K562 (cell line): ENCODE measurements around the gene FOXI1. TPM values are rescaled to one million over a fixed set of nuclear protein-coding genes. Genes with fewer than 3 reads are reported as not detected.
A peak's percentile ranks its signal among the peaks of the same experiment; 100 is the strongest.

Experiments
- FOSL1 ChIP-seq: fragments of 200-800 bp; sonication (Bioruptor generic); conservative IDR thresholded peaks from 2 replicates; pipeline ENCODE4 v1.6.1; 2016; ENCODE audit warnings: missing genetic modification characterization, missing compliant biosample characterization
- MAFK ChIP-seq: IDR thresholded peaks from 2 replicates; pipeline ENCODE4 v1.6.1; 2011; ENCODE audit warnings: low read length, improper control_type of control experiment
- MYC ChIP-seq, 2 experiments: fragments of 250-450 bp in 1 of 2; sonication (Bioruptor Pico) in 1 of 2; IDR thresholded peaks; 2 replicates each; pipeline versions ENCODE4 v1.5.1 to v1.6.1; 2012 to 2021; ENCODE audit warnings: low read depth in 2 of 2, borderline replicate concordance in 1 of 2, improper control_type of control experiment in 1 of 2, low read length in 1 of 2, mild to moderate bottlenecking in 1 of 2, moderate library complexity in 1 of 2
- NCOA6 ChIP-seq: fragments of 450-650 bp; IDR thresholded peaks from 2 replicates; pipeline ENCODE4 v1.6.1; 2017; ENCODE audit warnings: mild to moderate bottlenecking
- NFE2L1 ChIP-seq: fragments of 450-650 bp; IDR thresholded peaks from 2 replicates; pipeline ENCODE4 v1.6.1; 2016; ENCODE audit warnings: missing genetic modification characterization, low read depth, mild to moderate bottlenecking, missing compliant biosample characterization, moderate library complexity, borderline replicate concordance
- POLR2AphosphoS5 ChIP-seq: IDR thresholded peaks from 2 replicates; pipeline ENCODE4 v1.6.1; 2011; ENCODE audit warnings: mild to moderate bottlenecking, low read depth, low read length, moderate library complexity; ENCODE audit not compliant: control insufficient read depth, insufficient read depth
- polyA plus RNA-seq, 8 experiments: library from polyadenylated mRNA; depleted of rRNA in 4 of 8; stranded (reverse) in 5 of 8; unstranded in 3 of 8; fragments of >200 nt; fragmentation: Nextera tagmentation in 2 of 8; fragmentation: Illumina TruSeq in 1 of 8; extraction: Ambion mirVana in 2 of 8; extraction: Trizol in 1 of 8; gene quantifications; 2 replicates each; pipeline versions ENCODE4 v1.2.1 to v1.2.3, GENCODE V29; 2011 to 2014; ENCODE audit warnings: inconsistent platforms in 1 of 8, missing spikeins in 1 of 8
- total RNA-seq, 7 experiments: library from RNA; depleted of rRNA in 6 of 7; stranded (reverse); fragments of >200 nt in 6 of 7; fragmentation: Illumina TruSeq in 2 of 7; extraction: Trizol in 2 of 7; gene quantifications; 2 replicates each; pipeline versions ENCODE4 v1.2.1 to v1.2.3, GENCODE V29; 2011 to 2021; ENCODE audit warnings: low replicate concordance in 1 of 7
- TF ChIP-seq, protein P1 (sequence below): fragments of 450-650 bp; IDR thresholded peaks from 2 replicates; pipeline ENCODE4 v1.7.1; 2018; ENCODE audit warnings: mild to moderate bottlenecking, low read depth; ENCODE audit not compliant: partially characterized antibody
- TF ChIP-seq, protein P2 (sequence below): fragments of 250-450 bp; sonication (Bioruptor Pico); IDR thresholded peaks from 2 replicates; pipeline ENCODE4 v1.5.0; 2022; ENCODE audit warnings: mild to moderate bottlenecking
- TF ChIP-seq, protein P3 (sequence below), 2 experiments: fragments of 150-350 bp in 1 of 2; IDR thresholded peaks; 2 replicates each; pipeline ENCODE4 v1.6.1; 2012 to 2016; ENCODE audit warnings: low read depth in 2 of 2, low read length in 2 of 2, mild to moderate bottlenecking in 1 of 2, moderate library complexity in 1 of 2
- TF ChIP-seq, protein P4 (sequence below): sonication (generic); formaldehyde crosslinking; IDR thresholded peaks from 2 replicates; pipeline ENCODE4 v1.8.1; 2023; ENCODE audit warnings: missing genetic modification reagents, mild to moderate bottlenecking, borderline replicate concordance

FOXI1 gene
- total and polyA plus RNA-seq, 9 of the 15 experiments (the other 6 are each of a cell fraction or from before 2014, with no cell fraction given) = not detected

DNA sequence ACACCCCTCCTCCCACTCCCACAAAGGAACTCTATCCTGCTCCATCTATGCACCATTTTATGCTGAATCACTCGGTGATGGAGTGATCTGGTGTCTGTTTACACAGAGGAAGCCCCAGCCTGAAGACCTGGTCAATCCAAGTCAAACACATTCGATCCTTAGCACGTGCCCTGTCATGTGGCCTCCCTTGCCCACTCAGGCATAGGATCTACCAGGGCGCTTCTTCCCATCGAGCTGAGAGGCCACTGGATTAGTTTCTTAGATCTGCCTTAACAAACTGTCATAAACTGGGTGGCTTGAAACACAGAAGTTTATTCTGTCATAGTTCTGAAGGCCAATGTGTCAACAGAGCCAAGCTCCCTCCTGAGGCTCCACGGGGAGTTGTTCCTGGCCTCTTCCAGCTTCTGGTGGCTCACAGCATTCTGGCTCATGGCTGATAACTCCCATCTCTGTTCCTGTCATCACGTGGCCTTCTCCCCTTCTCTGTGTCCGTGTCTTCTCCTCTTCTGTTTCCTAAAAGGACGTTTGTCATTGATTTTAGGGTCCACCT, 34.2 kb downstream of the FOXI1 start (continued):
- TF ChIP-seq, protein P1, sequence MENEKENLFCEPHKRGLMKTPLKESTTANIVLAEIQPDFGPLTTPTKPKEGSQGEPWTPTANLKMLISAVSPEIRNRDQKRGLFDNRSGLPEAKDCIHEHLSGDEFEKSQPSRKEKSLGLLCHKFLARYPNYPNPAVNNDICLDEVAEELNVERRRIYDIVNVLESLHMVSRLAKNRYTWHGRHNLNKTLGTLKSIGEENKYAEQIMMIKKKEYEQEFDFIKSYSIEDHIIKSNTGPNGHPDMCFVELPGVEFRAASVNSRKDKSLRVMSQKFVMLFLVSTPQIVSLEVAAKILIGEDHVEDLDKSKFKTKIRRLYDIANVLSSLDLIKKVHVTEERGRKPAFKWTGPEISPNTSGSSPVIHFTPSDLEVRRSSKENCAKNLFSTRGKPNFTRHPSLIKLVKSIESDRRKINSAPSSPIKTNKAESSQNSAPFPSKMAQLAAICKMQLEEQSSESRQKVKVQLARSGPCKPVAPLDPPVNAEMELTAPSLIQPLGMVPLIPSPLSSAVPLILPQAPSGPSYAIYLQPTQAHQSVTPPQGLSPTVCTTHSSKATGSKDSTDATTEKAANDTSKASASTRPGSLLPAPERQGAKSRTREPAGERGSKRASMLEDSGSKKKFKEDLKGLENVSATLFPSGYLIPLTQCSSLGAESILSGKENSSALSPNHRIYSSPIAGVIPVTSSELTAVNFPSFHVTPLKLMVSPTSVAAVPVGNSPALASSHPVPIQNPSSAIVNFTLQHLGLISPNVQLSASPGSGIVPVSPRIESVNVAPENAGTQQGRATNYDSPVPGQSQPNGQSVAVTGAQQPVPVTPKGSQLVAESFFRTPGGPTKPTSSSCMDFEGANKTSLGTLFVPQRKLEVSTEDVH = no peak
- TF ChIP-seq, protein P2, sequence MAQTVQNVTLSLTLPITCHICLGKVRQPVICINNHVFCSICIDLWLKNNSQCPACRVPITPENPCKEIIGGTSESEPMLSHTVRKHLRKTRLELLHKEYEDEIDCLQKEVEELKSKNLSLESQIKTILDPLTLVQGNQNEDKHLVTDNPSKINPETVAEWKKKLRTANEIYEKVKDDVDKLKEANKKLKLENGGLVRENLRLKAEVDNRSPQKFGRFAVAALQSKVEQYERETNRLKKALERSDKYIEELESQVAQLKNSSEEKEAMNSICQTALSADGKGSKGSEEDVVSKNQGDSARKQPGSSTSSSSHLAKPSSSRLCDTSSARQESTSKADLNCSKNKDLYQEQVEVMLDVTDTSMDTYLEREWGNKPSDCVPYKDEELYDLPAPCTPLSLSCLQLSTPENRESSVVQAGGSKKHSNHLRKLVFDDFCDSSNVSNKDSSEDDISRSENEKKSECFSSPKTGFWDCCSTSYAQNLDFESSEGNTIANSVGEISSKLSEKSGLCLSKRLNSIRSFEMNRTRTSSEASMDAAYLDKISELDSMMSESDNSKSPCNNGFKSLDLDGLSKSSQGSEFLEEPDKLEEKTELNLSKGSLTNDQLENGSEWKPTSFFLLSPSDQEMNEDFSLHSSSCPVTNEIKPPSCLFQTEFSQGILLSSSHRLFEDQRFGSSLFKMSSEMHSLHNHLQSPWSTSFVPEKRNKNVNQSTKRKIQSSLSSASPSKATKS (CRISPR knock-in tag) = no peak
- TF ChIP-seq, protein P3, sequence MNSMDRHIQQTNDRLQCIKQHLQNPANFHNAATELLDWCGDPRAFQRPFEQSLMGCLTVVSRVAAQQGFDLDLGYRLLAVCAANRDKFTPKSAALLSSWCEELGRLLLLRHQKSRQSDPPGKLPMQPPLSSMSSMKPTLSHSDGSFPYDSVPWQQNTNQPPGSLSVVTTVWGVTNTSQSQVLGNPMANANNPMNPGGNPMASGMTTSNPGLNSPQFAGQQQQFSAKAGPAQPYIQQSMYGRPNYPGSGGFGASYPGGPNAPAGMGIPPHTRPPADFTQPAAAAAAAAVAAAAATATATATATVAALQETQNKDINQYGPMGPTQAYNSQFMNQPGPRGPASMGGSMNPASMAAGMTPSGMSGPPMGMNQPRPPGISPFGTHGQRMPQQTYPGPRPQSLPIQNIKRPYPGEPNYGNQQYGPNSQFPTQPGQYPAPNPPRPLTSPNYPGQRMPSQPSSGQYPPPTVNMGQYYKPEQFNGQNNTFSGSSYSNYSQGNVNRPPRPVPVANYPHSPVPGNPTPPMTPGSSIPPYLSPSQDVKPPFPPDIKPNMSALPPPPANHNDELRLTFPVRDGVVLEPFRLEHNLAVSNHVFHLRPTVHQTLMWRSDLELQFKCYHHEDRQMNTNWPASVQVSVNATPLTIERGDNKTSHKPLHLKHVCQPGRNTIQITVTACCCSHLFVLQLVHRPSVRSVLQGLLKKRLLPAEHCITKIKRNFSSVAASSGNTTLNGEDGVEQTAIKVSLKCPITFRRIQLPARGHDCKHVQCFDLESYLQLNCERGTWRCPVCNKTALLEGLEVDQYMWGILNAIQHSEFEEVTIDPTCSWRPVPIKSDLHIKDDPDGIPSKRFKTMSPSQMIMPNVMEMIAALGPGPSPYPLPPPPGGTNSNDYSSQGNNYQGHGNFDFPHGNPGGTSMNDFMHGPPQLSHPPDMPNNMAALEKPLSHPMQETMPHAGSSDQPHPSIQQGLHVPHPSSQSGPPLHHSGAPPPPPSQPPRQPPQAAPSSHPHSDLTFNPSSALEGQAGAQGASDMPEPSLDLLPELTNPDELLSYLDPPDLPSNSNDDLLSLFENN (IDR thresholded peaks at IDR 0.05; ENCODE audit: low read depth in 2 of 2, low read length in 2 of 2) = no peak
- no peak for TF ChIP-seq NCOA6
- peak; percentile 52 for TF ChIP-seq MYC (IDR thresholded peaks at IDR 0.05; ENCODE audit: low read depth, low read length)
- TF ChIP-seq MYC (CRISPR knock-in tag; IDR thresholded peaks at IDR 0.05; ENCODE audit: borderline replicate concordance, low read depth) = no peak
- TF ChIP-seq NFE2L1 (tag) = 0 out of 2 replicates have a peak, but pooled peaks have one; percentile 40
- TF ChIP-seq MAFK = peak; percentile 5; the same call in 1 of the 2 replicates
- TF ChIP-seq FOSL1 (tag) = peak; percentile 66
- TF ChIP-seq, protein P4, sequence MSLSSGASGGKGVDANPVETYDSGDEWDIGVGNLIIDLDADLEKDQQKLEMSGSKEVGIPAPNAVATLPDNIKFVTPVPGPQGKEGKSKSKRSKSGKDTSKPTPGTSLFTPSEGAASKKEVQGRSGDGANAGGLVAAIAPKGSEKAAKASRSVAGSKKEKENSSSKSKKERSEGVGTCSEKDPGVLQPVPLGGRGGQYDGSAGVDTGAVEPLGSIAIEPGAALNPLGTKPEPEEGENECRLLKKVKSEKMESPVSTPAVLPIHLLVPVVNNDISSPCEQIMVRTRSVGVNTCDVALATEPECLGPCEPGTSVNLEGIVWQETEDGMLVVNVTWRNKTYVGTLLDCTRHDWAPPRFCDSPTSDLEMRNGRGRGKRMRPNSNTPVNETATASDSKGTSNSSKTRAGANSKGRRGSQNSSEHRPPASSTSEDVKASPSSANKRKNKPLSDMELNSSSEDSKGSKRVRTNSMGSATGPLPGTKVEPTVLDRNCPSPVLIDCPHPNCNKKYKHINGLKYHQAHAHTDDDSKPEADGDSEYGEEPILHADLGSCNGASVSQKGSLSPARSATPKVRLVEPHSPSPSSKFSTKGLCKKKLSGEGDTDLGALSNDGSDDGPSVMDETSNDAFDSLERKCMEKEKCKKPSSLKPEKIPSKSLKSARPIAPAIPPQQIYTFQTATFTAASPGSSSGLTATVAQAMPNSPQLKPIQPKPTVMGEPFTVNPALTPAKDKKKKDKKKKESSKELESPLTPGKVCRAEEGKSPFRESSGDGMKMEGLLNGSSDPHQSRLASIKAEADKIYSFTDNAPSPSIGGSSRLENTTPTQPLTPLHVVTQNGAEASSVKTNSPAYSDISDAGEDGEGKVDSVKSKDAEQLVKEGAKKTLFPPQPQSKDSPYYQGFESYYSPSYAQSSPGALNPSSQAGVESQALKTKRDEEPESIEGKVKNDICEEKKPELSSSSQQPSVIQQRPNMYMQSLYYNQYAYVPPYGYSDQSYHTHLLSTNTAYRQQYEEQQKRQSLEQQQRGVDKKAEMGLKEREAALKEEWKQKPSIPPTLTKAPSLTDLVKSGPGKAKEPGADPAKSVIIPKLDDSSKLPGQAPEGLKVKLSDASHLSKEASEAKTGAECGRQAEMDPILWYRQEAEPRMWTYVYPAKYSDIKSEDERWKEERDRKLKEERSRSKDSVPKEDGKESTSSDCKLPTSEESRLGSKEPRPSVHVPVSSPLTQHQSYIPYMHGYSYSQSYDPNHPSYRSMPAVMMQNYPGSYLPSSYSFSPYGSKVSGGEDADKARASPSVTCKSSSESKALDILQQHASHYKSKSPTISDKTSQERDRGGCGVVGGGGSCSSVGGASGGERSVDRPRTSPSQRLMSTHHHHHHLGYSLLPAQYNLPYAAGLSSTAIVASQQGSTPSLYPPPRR (CRISPR knock-in tag) = no peak
- no peak for TF ChIP-seq POLR2AphosphoS5
